ENCODE data around the gene RAB31. TPM values are rescaled to one million over a fixed set of nuclear protein-coding genes. Genes with fewer than 3 reads are reported as not detected.

The RAB31 gene
- total RNA-seq, 1 experiment from 2014 or later = 9.5 TPM

- intact Hi-C loops (cut with micrococcal nuclease; ENCODE audit: unreplicated experiment) = no loop called here
- no peaks in the 10 kb centered on the region for H3K27me3 Mint-ChIP-seq (ENCODE audit: insufficient read depth, unreplicated experiment)
- no TSS peak for BruUV-seq (replicated peaks)
- ChIA-PET CTCF (interaction anchor here (0.7 kb wide), 1 partner anchor 9 kb away, joined by 5 read pairs; no protein-coding TSS in a partner anchor), POLR2A (no interaction called here)
- no peaks in the 10 kb centered on the region for H3K4me1 ChIP-seq
- DNase-seq = no peak
- H3K9me3 Mint-ChIP-seq (ENCODE audit: unreplicated experiment) = peaks cover 10% of the 10 kb centered on the region
- TF ChIP-seq CTCF (IDR thresholded peaks at IDR 0.05; ENCODE audit: insufficient read depth in 1 of 2, low read depth in 1 of 2, low read length in 1 of 2, severe bottlenecking in 1 of 2, unreplicated experiment in 1 of 2) = no peak
- H3K36me3 Mint-ChIP-seq (ENCODE audit: insufficient read depth, unreplicated experiment) = no peaks in the 10 kb centered on the region
- H3K27me3 ChIP-seq (replicated peaks; ENCODE audit: control insufficient read depth, insufficient read depth, low read length) = no peaks in the 10 kb centered on the region
- no peak overlapping the region for H3K27ac Mint-ChIP-seq (ENCODE audit: unreplicated experiment)
- H3K4me1 Mint-ChIP-seq (ENCODE audit: low read depth, unreplicated experiment) = no peaks in the 10 kb centered on the region
- no peak overlapping the region for H3K4me3 ChIP-seq (ENCODE audit: low read depth, low read length)
- no peak overlapping the region for H3K4me3 Mint-ChIP-seq (ENCODE audit: unreplicated experiment)
- H3K9me3 ChIP-seq = no peaks in the 10 kb centered on the region
- no peaks in the 10 kb centered on the region for H3K36me3 ChIP-seq (ENCODE audit: control insufficient read depth, insufficient read depth, low read length)
Observed at GRCh38 chr18:9886005-9886348, 177.9 kb downstream of the RAB31 start.

GRCh38 chr18:9887992-9888391 lies 179.9 kb downstream of the RAB31 start:
- Histone ChIP-seq H3K4me3 (ENCODE audit: low read depth, low read length) (no peak overlapping the region), H3K36me3 (ENCODE audit: control insufficient read depth, insufficient read depth, low read length) (no peaks in the 10 kb centered on the region), H3K27me3 (replicated peaks; ENCODE audit: control insufficient read depth, insufficient read depth, low read length) (no peaks in the 10 kb centered on the region), H3K4me1 (no peaks in the 10 kb centered on the region), H3K9me3 (no peaks in the 10 kb centered on the region)
- TF ChIP-seq CTCF (IDR thresholded peaks at IDR 0.05; ENCODE audit: insufficient read depth in 1 of 2, low read depth in 1 of 2, low read length in 1 of 2, severe bottlenecking in 1 of 2, unreplicated experiment in 1 of 2) = no peak
- Mint-ChIP-seq H3K27me3 (ENCODE audit: insufficient read depth, unreplicated experiment) (no peaks in the 10 kb centered on the region), H3K36me3 (ENCODE audit: insufficient read depth, unreplicated experiment) (no peaks in the 10 kb centered on the region), H3K4me1 (ENCODE audit: low read depth, unreplicated experiment) (no peaks in the 10 kb centered on the region), H3K27ac (ENCODE audit: unreplicated experiment) (no peak overlapping the region), H3K9me3 (ENCODE audit: unreplicated experiment) (peaks cover 10% of the 10 kb centered on the region), H3K4me3 (ENCODE audit: unreplicated experiment) (no peak overlapping the region)
- intact Hi-C loops (cut with micrococcal nuclease; ENCODE audit: unreplicated experiment) = no loop called here
- BruUV-seq (replicated peaks) = no TSS peak
- no peak for DNase-seq
- POLR2A ChIA-PET = no interaction called here
- CTCF ChIA-PET = no interaction called here

GRCh38 chr18:9890196-9890595 lies 182.1 kb downstream of the RAB31 start:
- Histone ChIP-seq H3K27me3 (replicated peaks; ENCODE audit: control insufficient read depth, insufficient read depth, low read length) (no peaks in the 10 kb centered on the region), H3K4me1 (no peaks in the 10 kb centered on the region), H3K36me3 (ENCODE audit: control insufficient read depth, insufficient read depth, low read length) (no peaks in the 10 kb centered on the region), H3K4me3 (ENCODE audit: low read depth, low read length) (no peak overlapping the region), H3K9me3 (no peaks in the 10 kb centered on the region)
- Mint-ChIP-seq H3K36me3 (ENCODE audit: insufficient read depth, unreplicated experiment) (no peaks in the 10 kb centered on the region), H3K4me3 (ENCODE audit: unreplicated experiment) (no peak overlapping the region), H3K9me3 (ENCODE audit: unreplicated experiment) (peaks cover 10% of the 10 kb centered on the region), H3K27ac (ENCODE audit: unreplicated experiment) (no peak overlapping the region), H3K27me3 (ENCODE audit: insufficient read depth, unreplicated experiment) (no peaks in the 10 kb centered on the region), H3K4me1 (ENCODE audit: low read depth, unreplicated experiment) (peaks cover under 1% of the 10 kb centered on the region)
- no peak for DNase-seq
- TF ChIP-seq CTCF (IDR thresholded peaks at IDR 0.05; ENCODE audit: insufficient read depth in 1 of 2, low read depth in 1 of 2, low read length in 1 of 2, severe bottlenecking in 1 of 2, unreplicated experiment in 1 of 2) = no peak
- intact Hi-C loops (cut with micrococcal nuclease; ENCODE audit: unreplicated experiment) = no loop called here
- BruUV-seq (replicated peaks) = no TSS peak
- CTCF ChIA-PET = no interaction called here
- POLR2A ChIA-PET = no interaction called here
